H9 (cell line): ENCODE data around the gene FGFR3. TPM values are rescaled to one million over a fixed set of nuclear protein-coding genes. Genes with fewer than 3 reads are reported as not detected.

Experiments
- DNase-seq: peaks from one replicate; pipeline ENCODE4 v3.0.0-alpha.2; 2017
- H2AFZ ChIP-seq: one replicate; pipeline ENCODE4 v1.6.1; 2013; ENCODE audit warnings: mild to moderate bottlenecking, low read length, control low read depth, moderate library complexity
- H2AK5ac ChIP-seq: 2 replicates; pipeline ENCODE4 v1.6.1; 2013; ENCODE audit warnings: low read length, control low read depth, mixed read lengths; ENCODE audit not compliant: insufficient read length
- H2BK120ac ChIP-seq: one replicate; pipeline ENCODE4 v1.6.1; 2013; ENCODE audit warnings: low read depth, mild to moderate bottlenecking, low read length, control low read depth, inconsistent platforms; ENCODE audit not compliant: poor library complexity, severe bottlenecking
- H2BK12ac ChIP-seq: 2 replicates; pipeline ENCODE4 v1.6.1; 2013; ENCODE audit warnings: low read length, control low read depth, mixed read lengths, low read depth; ENCODE audit not compliant: insufficient read length
- H2BK15ac ChIP-seq: 2 replicates; pipeline ENCODE4 v1.6.1; 2013; ENCODE audit warnings: low read depth, low read length, control low read depth
- H2BK20ac ChIP-seq: one replicate; pipeline ENCODE4 v1.6.1; 2013; ENCODE audit warnings: low read depth, mild to moderate bottlenecking, low read length, control low read depth, inconsistent platforms; ENCODE audit not compliant: poor library complexity, severe bottlenecking
- H2BK5ac ChIP-seq: 2 replicates; pipeline ENCODE4 v1.6.1; 2013; ENCODE audit warnings: low read length, control low read depth, mixed read lengths; ENCODE audit not compliant: insufficient read length
- H3K14ac ChIP-seq: 2 replicates; pipeline ENCODE4 v1.6.1; 2013; ENCODE audit warnings: low read length, control low read depth; ENCODE audit not compliant: insufficient read depth
- H3K18ac ChIP-seq: 2 replicates; pipeline ENCODE4 v1.6.1; 2013; ENCODE audit warnings: low read depth, mild to moderate bottlenecking, mixed read lengths, low read length, control low read depth; ENCODE audit not compliant: insufficient read length
- H3K23ac ChIP-seq: 2 replicates; pipeline ENCODE4 v1.6.1; 2013; ENCODE audit warnings: low read length, control low read depth, mixed read lengths, low read depth; ENCODE audit not compliant: insufficient read length
- H3K23me2 ChIP-seq: 2 replicates; pipeline ENCODE4 v1.6.1; 2013; ENCODE audit warnings: low read depth, mild to moderate bottlenecking, mixed read lengths, low read length, control low read depth; ENCODE audit not compliant: insufficient read length, poor library complexity, severe bottlenecking
- H3K27ac ChIP-seq: 2 replicates; pipeline ENCODE4 v1.5.1; 2013; ENCODE audit warnings: low read length, control low read depth, mixed read lengths, low read depth; ENCODE audit not compliant: insufficient read length
- H3K27me3 ChIP-seq: 2 replicates; pipeline ENCODE4 v1.6.1; 2013; ENCODE audit warnings: low read length, control low read depth, inconsistent platforms; ENCODE audit not compliant: insufficient read depth
- H3K4ac ChIP-seq: 2 replicates; pipeline ENCODE4 v1.6.1; 2013; ENCODE audit warnings: low read depth, mild to moderate bottlenecking, control low read depth, inconsistent platforms, low read length, moderate library complexity
- H3K4me1 ChIP-seq: 2 replicates; pipeline ENCODE4 v1.6.1; 2013; ENCODE audit warnings: low read length, control low read depth, inconsistent platforms; ENCODE audit not compliant: insufficient read depth
- H3K4me2 ChIP-seq: 2 replicates; pipeline ENCODE4 v1.6.1; 2013; ENCODE audit warnings: low read length, control low read depth, mixed read lengths; ENCODE audit not compliant: insufficient read length, insufficient read depth
- H3K56ac ChIP-seq: 2 replicates; pipeline ENCODE4 v1.6.1; 2013; ENCODE audit warnings: low read depth, mild to moderate bottlenecking, mixed read lengths, low read length, control low read depth; ENCODE audit not compliant: insufficient read length
- H3K79me1 ChIP-seq: 2 replicates; pipeline ENCODE4 v1.6.1; 2013; ENCODE audit warnings: low read depth, mild to moderate bottlenecking, moderate library complexity, low read length, control low read depth, inconsistent platforms; ENCODE audit not compliant: insufficient read depth, poor library complexity, severe bottlenecking
- H3K79me2 ChIP-seq: 2 replicates; pipeline ENCODE4 v1.6.1; 2013; ENCODE audit warnings: low read length, control low read depth, inconsistent platforms; ENCODE audit not compliant: insufficient read depth
- H3K9ac ChIP-seq: 2 replicates; pipeline ENCODE4 v1.6.1; 2013; ENCODE audit warnings: low read length, control low read depth, mixed read lengths; ENCODE audit not compliant: insufficient read length; ENCODE audit errors: extremely low read depth
- H3K9me3 ChIP-seq: one replicate; pipeline ENCODE4 v1.6.1; 2013; ENCODE audit warnings: low read depth, low read length, inconsistent platforms; ENCODE audit not compliant: control insufficient read depth
- H3T11ph ChIP-seq: one replicate; pipeline ENCODE4 v1.6.1; 2013; ENCODE audit warnings: mild to moderate bottlenecking, low read length, control low read depth, inconsistent platforms
- H4K20me1 ChIP-seq: one replicate; pipeline ENCODE4 v1.6.1; 2013; ENCODE audit not compliant: control insufficient read depth, insufficient read length, insufficient read depth
- H4K5ac ChIP-seq: 2 replicates; pipeline ENCODE4 v1.6.1; 2013; ENCODE audit warnings: low read depth, mild to moderate bottlenecking, mixed read lengths, low read length, control low read depth; ENCODE audit not compliant: insufficient read length
- H4K8ac ChIP-seq: replicated peaks from 2 replicates; pipeline ENCODE4 v1.6.1; 2013; ENCODE audit warnings: low read length, control low read depth, mixed read lengths, low read depth; ENCODE audit not compliant: insufficient read length
- H4K91ac ChIP-seq: 2 replicates; pipeline ENCODE4 v1.6.1; 2013; ENCODE audit warnings: low read depth, mild to moderate bottlenecking, moderate library complexity, mixed read lengths, low read length, control low read depth; ENCODE audit not compliant: insufficient read length
- H3K27ac Mint-ChIP-seq, 3 experiments: 2 replicates in 2 of 3; 3 replicates in 1 of 3; pipeline ENCODE4 v1.8.0; 2020 to 2021; ENCODE audit warnings: mixed read lengths in 3 of 3, mild to moderate bottlenecking in 1 of 3, moderate library complexity in 1 of 3
- H3K27me3 Mint-ChIP-seq: 2 replicates; pipeline ENCODE4 v1.8.0; 2021; ENCODE audit warnings: low read depth, mild to moderate bottlenecking, moderate library complexity, mixed read lengths
- H3K36me3 Mint-ChIP-seq, 3 experiments: 2 replicates in 2 of 3; 3 replicates in 1 of 3; pipeline ENCODE4 v1.8.0; 2020 to 2021; ENCODE audit warnings: low read depth in 3 of 3, mixed read lengths in 3 of 3; ENCODE audit not compliant: insufficient read depth in 1 of 3
- H3K4me1 Mint-ChIP-seq, 2 experiments: 2 replicates each; pipeline ENCODE4 v1.8.0; 2020; ENCODE audit warnings: mixed read lengths in 2 of 2
- H3K4me3 Mint-ChIP-seq, 2 experiments: 2 replicates in 1 of 2; 3 replicates in 1 of 2; pipeline ENCODE4 v1.8.0; 2020 to 2021; ENCODE audit warnings: mild to moderate bottlenecking in 2 of 2, mixed read lengths in 2 of 2, moderate library complexity in 1 of 2
- H3K9me3 Mint-ChIP-seq, 2 experiments: 2 replicates in 1 of 2; 3 replicates in 1 of 2; pipeline ENCODE4 v1.8.0; 2020; ENCODE audit warnings: mild to moderate bottlenecking in 2 of 2, mixed read lengths in 2 of 2, moderate library complexity in 1 of 2
- CTCF ChIP-seq: fragments of 200-600 bp; sonication (generic); conservative IDR thresholded peaks from 3 replicates; pipeline ENCODE4 v1.8.0; 2021; ENCODE audit warnings: antibody characterized with exemption, mild to moderate bottlenecking
- WGBS: extraction: QIAGEN DNeasy Blood & Tissue Kit; methylation state at CpG from one replicate; pipeline ENCODE4 v1.1.7; 2013; ENCODE audit warnings: missing lambda C conversion rate, low lambda C conversion rate, mixed read lengths; ENCODE audit not compliant: insufficient read length; ENCODE audit errors: extremely low coverage; 5-methylcytosine and 5-hydroxymethylcytosine counted together
- total RNA-seq: library from RNA; stranded (reverse); gene quantifications from 2 replicates; pipeline ENCODE4 v1.2.1, GENCODE V29; 2021

The FGFR3 gene
- total RNA-seq, 1 experiment from 2014 or later, result 75.7 TPM

DNA sequence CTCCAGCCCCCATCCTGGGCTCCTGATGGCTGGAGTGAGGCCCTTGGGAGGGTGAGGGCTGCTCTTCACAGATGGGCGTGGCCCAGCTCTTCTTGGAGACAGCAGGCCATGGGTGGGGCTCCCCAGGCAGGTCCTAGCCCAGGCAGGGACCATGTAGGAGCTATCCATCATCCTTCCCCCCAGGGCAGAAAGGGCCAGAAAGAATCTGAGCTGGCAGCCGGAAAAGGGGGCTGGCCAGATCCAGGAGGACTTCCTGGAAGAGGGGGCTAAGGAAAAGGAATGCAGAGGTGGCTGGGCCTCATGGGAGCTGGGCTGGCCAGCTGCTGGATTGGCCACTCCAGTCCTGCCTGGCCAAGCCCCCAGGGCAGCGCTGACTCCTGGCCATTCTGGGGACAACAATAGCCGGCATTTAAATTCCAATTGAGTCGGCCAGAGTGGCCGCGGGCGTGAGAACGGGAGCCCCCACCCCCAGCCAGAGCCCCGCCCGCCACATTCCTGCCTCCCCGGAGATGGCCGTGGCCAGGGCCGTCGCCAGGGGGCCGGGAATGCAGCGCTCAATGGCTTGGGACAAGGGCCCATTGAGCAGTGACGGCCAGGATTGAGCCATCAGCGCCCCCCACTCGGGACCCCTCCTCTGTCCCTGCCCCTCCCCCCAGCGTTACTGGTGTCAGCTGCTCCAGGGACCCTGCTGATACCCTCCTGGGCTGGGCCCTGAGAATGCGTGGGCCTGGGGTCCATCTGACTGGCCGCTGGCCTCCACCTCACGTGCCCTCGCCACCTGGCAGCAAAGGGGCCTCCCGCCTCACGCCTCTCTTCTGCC is 15.1 kb upstream of the FGFR3 start:
- no peaks in the 10 kb centered on the region for H3K9me3 Mint-ChIP-seq
- Histone ChIP-seq H2BK20ac (no peak overlapping the region), H3K14ac (peak overlapping the region; percentile 14; the same call in 1 of the 2 replicates), H2BK5ac (no peak overlapping the region), H2BK15ac (no peak overlapping the region), H2AFZ (no peak overlapping the region), H3K4me2 (no peak overlapping the region), H3K9ac (no peak overlapping the region), H4K5ac (no peak overlapping the region), H4K8ac (no peak overlapping the region), H3K79me1 (no peaks in the 10 kb centered on the region), H2AK5ac (no peak overlapping the region), H3K18ac (peak overlapping the region; percentile 38), H3K4ac (no peak overlapping the region; the same call in 1 of the 2 replicates), H3T11ph (no peak overlapping the region), H3K56ac (no peak overlapping the region), H2BK120ac (no peak overlapping the region), H3K79me2 (no peaks in the 10 kb centered on the region), H3K23me2 (no peaks in the 10 kb centered on the region), H4K91ac (no peak overlapping the region), H3K4me1 (peaks cover 2% of the 10 kb centered on the region; the same call in 1 of the 2 replicates), H3K9me3 (no peaks in the 10 kb centered on the region), H4K20me1 (no peaks in the 10 kb centered on the region), H2BK12ac (no peak overlapping the region), H3K27me3 (no peaks in the 10 kb centered on the region), H3K27ac (no peak overlapping the region), H3K23ac (no peak overlapping the region)
- H3K4me1 Mint-ChIP-seq, result peaks cover 26 to 38% of the 10 kb centered on the region in 2 experiments
- peak; percentile 97 for DNase-seq
- peak; percentile 55; the same call in 2 of the 3 replicates for TF ChIP-seq CTCF
- H3K4me3 Mint-ChIP-seq, result no peak overlapping the region
- no peaks in the 10 kb centered on the region for H3K36me3 Mint-ChIP-seq
- H3K27ac Mint-ChIP-seq, result peak overlapping the region in 1 of 3 experiments; percentile 87; a peak in 4 of 7 replicates
- no CpG with 5 or more reads among the region's 27 CpGs for whole genome bisulfite sequencing
- peaks cover 2% of the 10 kb centered on the region for H3K27me3 Mint-ChIP-seq
